ENCODE data around the gene DPYSL5. TPM values are rescaled to one million over a fixed set of nuclear protein-coding genes. Genes with fewer than 3 reads are reported as not detected.
A peak's percentile ranks its signal among the peaks of the same experiment; 100 is the strongest.
"Not testable (repeated sequence)": the region's sequence is repeated elsewhere in the genome, so short reads cannot be mapped to it uniquely, and the experiment has no call there.

The DPYSL5 gene
- total and polyA plus RNA-seq, 2 donors (not counting 1 experiment from before 2014, with no cell fraction given) = not detected

DNA sequence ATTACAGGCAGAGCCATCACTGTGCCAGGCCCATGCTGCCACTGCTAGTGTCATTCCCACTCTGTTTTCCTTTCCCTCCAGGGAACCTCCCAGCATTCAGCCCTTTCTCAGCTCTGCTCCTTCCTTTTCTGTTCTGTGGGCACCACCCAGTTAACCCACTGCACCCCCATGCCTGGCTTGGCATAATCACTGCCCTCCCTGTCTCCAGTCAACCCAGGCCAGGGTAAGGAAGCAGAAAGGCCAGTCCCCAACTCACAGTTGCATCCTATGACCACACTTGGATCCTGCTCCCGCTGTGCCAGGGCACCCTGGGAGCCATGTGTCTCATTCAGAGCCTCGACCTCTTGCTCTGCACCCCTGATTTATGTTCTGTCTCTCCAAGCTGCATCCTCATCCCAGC, 32.2 kb downstream of the DPYSL5 start:
- no peak overlapping the region for H3K27ac ChIP-seq (ENCODE audit: insufficient read depth, low read length)
- TF ChIP-seq, protein P1, sequence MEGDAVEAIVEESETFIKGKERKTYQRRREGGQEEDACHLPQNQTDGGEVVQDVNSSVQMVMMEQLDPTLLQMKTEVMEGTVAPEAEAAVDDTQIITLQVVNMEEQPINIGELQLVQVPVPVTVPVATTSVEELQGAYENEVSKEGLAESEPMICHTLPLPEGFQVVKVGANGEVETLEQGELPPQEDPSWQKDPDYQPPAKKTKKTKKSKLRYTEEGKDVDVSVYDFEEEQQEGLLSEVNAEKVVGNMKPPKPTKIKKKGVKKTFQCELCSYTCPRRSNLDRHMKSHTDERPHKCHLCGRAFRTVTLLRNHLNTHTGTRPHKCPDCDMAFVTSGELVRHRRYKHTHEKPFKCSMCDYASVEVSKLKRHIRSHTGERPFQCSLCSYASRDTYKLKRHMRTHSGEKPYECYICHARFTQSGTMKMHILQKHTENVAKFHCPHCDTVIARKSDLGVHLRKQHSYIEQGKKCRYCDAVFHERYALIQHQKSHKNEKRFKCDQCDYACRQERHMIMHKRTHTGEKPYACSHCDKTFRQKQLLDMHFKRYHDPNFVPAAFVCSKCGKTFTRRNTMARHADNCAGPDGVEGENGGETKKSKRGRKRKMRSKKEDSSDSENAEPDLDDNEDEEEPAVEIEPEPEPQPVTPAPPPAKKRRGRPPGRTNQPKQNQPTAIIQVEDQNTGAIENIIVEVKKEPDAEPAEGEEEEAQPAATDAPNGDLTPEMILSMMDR (conservative IDR thresholded peaks at IDR 0.05 in 1 of 2, IDR thresholded peaks at IDR 0.05 in 1 of 2; ENCODE audit: low read depth in 1 of 2, low read length in 2 of 2) = no peak
- TF ChIP-seq EZH2 (IDR thresholded peaks at IDR 0.05; ENCODE audit: low read length, missing control alignments) = no peak
- H3K79me2 ChIP-seq (ENCODE audit: control insufficient read depth, insufficient read depth, low read length) = no peaks in the 10 kb centered on the region
- no peak overlapping the region for H3K4me3 ChIP-seq (replicated peaks in 1 of 4; ENCODE audit: control extremely low read depth in 1 of 4, insufficient read depth in 1 of 4, low read depth in 3 of 4, low read length in 4 of 4)
- H3K9me3 ChIP-seq (ENCODE audit: control insufficient read depth, insufficient read depth, low read depth, low read length) = no peaks in the 10 kb centered on the region
- no peaks in the 10 kb centered on the region for H3K4me1 ChIP-seq (ENCODE audit: control insufficient read depth, extremely low read depth, insufficient read depth, low read length)
- H2AFZ ChIP-seq (ENCODE audit: low read length) = no peak overlapping the region
- no peaks in the 10 kb centered on the region for H4K20me1 ChIP-seq (ENCODE audit: control insufficient read depth, extremely low read depth, insufficient read depth, low read length)
- peaks cover 25% of the 10 kb centered on the region for H3K27me3 ChIP-seq (ENCODE audit: control insufficient read depth, insufficient read depth, low read length)
- H3K4me2 ChIP-seq (ENCODE audit: extremely low read depth, insufficient read depth, low read length) = no peak overlapping the region
- no peak overlapping the region for H3K9ac ChIP-seq (ENCODE audit: insufficient read depth, low read length)
- no peaks in the 10 kb centered on the region for H3K36me3 ChIP-seq (ENCODE audit: control insufficient read depth, insufficient read depth, low read length)
- no peak for DNase-seq (ENCODE audit: low read depth in 2 of 2)

DNA sequence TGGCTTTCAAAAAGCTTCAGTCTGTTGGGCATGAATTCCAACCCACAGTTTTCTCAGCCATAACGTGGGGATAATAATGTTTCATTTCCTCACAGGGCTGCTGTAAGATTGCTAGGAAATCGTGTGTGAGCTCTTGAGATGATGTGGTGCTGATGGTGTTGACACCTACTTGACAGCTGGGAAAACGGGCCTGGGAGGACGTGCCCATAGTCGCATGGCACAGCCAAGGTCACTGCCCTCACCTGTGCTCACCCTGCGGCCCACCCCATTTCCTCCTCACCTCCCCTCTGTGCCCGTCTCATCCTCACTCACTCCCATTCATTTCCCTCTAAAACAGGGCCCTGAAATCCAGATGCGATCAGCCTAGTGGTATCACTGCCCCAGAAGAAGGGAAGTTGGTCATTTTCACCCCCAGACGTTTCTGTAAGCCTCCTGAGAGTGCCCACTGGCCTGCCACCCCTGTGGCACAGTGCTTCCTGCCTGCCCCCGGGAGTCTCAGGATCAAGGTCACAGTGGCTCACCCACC, 33.0 kb downstream of the DPYSL5 start:
- H2AFZ ChIP-seq (ENCODE audit: low read length) = no peak overlapping the region
- H3K9ac ChIP-seq (ENCODE audit: insufficient read depth, low read length) = no peak overlapping the region
- H3K79me2 ChIP-seq (ENCODE audit: control insufficient read depth, insufficient read depth, low read length) = no peaks in the 10 kb centered on the region
- DNase-seq (ENCODE audit: low read depth in 2 of 2) = no peak
- H3K36me3 ChIP-seq (ENCODE audit: control insufficient read depth, insufficient read depth, low read length) = no peaks in the 10 kb centered on the region
- no peaks in the 10 kb centered on the region for H3K9me3 ChIP-seq (ENCODE audit: control insufficient read depth, insufficient read depth, low read depth, low read length)
- H4K20me1 ChIP-seq (ENCODE audit: control insufficient read depth, extremely low read depth, insufficient read depth, low read length) = no peaks in the 10 kb centered on the region
- peaks cover 29% of the 10 kb centered on the region for H3K27me3 ChIP-seq (ENCODE audit: control insufficient read depth, insufficient read depth, low read length)
- H3K4me2 ChIP-seq (ENCODE audit: extremely low read depth, insufficient read depth, low read length) = no peak overlapping the region
- H3K4me3 ChIP-seq (replicated peaks in 1 of 4; ENCODE audit: control extremely low read depth in 1 of 4, insufficient read depth in 1 of 4, low read depth in 3 of 4, low read length in 4 of 4) = no peak overlapping the region
- no peak overlapping the region for H3K27ac ChIP-seq (ENCODE audit: insufficient read depth, low read length)
- H3K4me1 ChIP-seq (ENCODE audit: control insufficient read depth, extremely low read depth, insufficient read depth, low read length) = no peaks in the 10 kb centered on the region
- TF ChIP-seq EZH2 (IDR thresholded peaks at IDR 0.05; ENCODE audit: low read length, missing control alignments) = peak; percentile 41
- TF ChIP-seq, protein P1 (conservative IDR thresholded peaks at IDR 0.05 in 1 of 2, IDR thresholded peaks at IDR 0.05 in 1 of 2; ENCODE audit: low read depth in 1 of 2, low read length in 2 of 2) = no peak

DNA sequence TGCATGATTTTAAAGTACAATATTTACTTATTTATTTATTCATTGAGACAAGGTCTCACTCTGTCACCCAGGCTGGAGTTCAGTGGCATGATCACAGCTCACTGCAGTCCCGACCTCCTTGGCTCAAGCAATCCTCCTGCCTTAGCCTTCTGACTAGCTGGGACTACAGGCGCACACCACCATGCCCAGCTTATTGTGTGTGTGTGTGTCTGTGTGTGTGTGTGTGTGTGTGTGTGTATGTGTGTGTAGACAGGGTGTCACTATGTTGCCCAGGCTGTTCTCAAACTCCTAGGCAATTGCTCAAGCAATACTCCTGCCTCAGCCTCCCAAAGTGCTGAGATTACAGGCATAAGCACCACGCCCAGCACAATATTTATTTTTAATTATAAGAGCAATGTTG, 34.3 kb downstream of the DPYSL5 start:
- not testable (repeated sequence) for H3K9me3 ChIP-seq (ENCODE audit: control insufficient read depth, insufficient read depth, low read depth, low read length); H3K79me2 ChIP-seq (ENCODE audit: control insufficient read depth, insufficient read depth, low read length); H3K27ac ChIP-seq (ENCODE audit: insufficient read depth, low read length); H2AFZ ChIP-seq (ENCODE audit: low read length); H3K36me3 ChIP-seq (ENCODE audit: control insufficient read depth, insufficient read depth, low read length); DNase-seq (ENCODE audit: low read depth in 2 of 2); H3K9ac ChIP-seq (ENCODE audit: insufficient read depth, low read length); H4K20me1 ChIP-seq (ENCODE audit: control insufficient read depth, extremely low read depth, insufficient read depth, low read length); H3K4me3 ChIP-seq (replicated peaks in 1 of 4; ENCODE audit: control extremely low read depth in 1 of 4, insufficient read depth in 1 of 4, low read depth in 3 of 4, low read length in 4 of 4); H3K4me1 ChIP-seq (ENCODE audit: control insufficient read depth, extremely low read depth, insufficient read depth, low read length); H3K4me2 ChIP-seq (ENCODE audit: extremely low read depth, insufficient read depth, low read length)
- peaks cover 28% of the 10 kb centered on the region for H3K27me3 ChIP-seq (ENCODE audit: control insufficient read depth, insufficient read depth, low read length)
